ENCODE data around the gene PLA2G4C.

- TF ChIP-seq CTCF (IDR thresholded peaks at IDR 0.05; ENCODE audit: low read length) (no peak), EZH2 (optimal IDR thresholded peaks at IDR 0.05; ENCODE audit: low read depth, low read length) (no peak)
These were observed 11.3 kb upstream of the PLA2G4C start for GRCh38 chr19:48121909-48122371.

All from MM.1S (cell line).